HEK293T (cell line): ENCODE measurements around the gene CREB5.

ENCODE experiments used
- ARNT ChIP-seq: fragments of 450-650 bp; IDR thresholded peaks from 2 replicates; pipeline ENCODE4 v1.6.1; 2017; ENCODE audit warnings: mild to moderate bottlenecking
- BHLHE40 ChIP-seq: fragments of 450-650 bp; IDR thresholded peaks from 2 replicates; pipeline ENCODE4 v1.6.1; 2016; ENCODE audit warnings: mild to moderate bottlenecking, moderate library complexity, borderline replicate concordance
- ELF4 ChIP-seq: fragments of 450-650 bp; IDR thresholded peaks from 2 replicates; pipeline ENCODE4 v1.6.1; 2017; ENCODE audit warnings: antibody characterized with exemption
- FOXA1 ChIP-seq: fragments of 450-650 bp; IDR thresholded peaks from 2 replicates; pipeline ENCODE4 v1.6.1; 2016; ENCODE audit warnings: mild to moderate bottlenecking
- FOXK2 ChIP-seq: fragments of 450-650 bp; IDR thresholded peaks from 2 replicates; pipeline ENCODE4 v1.6.1; 2016; ENCODE audit warnings: mild to moderate bottlenecking
- FOXM1 ChIP-seq: fragments of 450-650 bp; IDR thresholded peaks from 2 replicates; pipeline ENCODE4 v1.6.1; 2017; ENCODE audit warnings: mild to moderate bottlenecking, borderline replicate concordance
- HDGF ChIP-seq: fragments of 450-650 bp; IDR thresholded peaks from 2 replicates; pipeline ENCODE4 v1.6.1; 2017; ENCODE audit warnings: antibody characterized with exemption, borderline replicate concordance
- L3MBTL2 ChIP-seq: fragments of 450-650 bp; conservative IDR thresholded peaks from 2 replicates; pipeline ENCODE4 v1.6.1; 2016; ENCODE audit warnings: mild to moderate bottlenecking
- LEF1 ChIP-seq: fragments of 450-650 bp; IDR thresholded peaks from 2 replicates; pipeline ENCODE4 v1.6.1; 2017; ENCODE audit warnings: mild to moderate bottlenecking, borderline replicate concordance
- NFRKB ChIP-seq: fragments of 450-650 bp; IDR thresholded peaks from 2 replicates; pipeline ENCODE4 v1.6.1; 2016; ENCODE audit warnings: mild to moderate bottlenecking, moderate library complexity
- SUZ12 ChIP-seq: fragments of 450-650 bp; IDR thresholded peaks from 2 replicates; pipeline ENCODE4 v1.6.1; 2016; ENCODE audit warnings: mild to moderate bottlenecking
- TARDBP ChIP-seq: fragments of 450-650 bp; IDR thresholded peaks from 2 replicates; pipeline ENCODE4 v1.6.1; 2016
- TF ChIP-seq, protein P1 (sequence below): fragments of 450-650 bp; IDR thresholded peaks from 2 replicates; pipeline ENCODE4 v1.6.1; 2016

DNA sequence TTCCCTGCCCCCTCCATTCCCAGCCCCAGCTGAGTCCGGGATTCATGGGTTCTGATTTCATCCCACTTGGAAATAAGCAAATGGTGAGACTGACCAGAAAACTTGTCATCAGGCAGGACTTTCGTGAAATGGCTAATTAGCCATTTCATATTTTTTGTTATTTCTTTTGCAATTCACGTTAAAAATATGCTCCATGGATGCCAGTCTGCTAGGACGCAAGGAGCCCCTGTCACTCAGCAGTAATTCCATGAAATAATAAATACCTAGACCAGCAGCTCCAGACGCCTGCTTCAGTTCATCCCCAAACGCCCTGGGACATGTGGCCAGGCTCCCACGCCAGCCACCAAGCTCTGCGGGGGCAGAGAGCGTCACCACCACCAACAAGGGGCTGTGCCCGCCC is 434.9 kb downstream of the CREB5 start:
- TF ChIP-seq ELF4 (no peak), NFRKB (no peak), HDGF (no peak), BHLHE40 (no peak), FOXA1 (no peak), FOXK2 (no peak), LEF1 (no peak), FOXM1 (no peak), SUZ12 (no peak), L3MBTL2 (no peak), ARNT (no peak), TARDBP (no peak)
- TF ChIP-seq, protein P1, sequence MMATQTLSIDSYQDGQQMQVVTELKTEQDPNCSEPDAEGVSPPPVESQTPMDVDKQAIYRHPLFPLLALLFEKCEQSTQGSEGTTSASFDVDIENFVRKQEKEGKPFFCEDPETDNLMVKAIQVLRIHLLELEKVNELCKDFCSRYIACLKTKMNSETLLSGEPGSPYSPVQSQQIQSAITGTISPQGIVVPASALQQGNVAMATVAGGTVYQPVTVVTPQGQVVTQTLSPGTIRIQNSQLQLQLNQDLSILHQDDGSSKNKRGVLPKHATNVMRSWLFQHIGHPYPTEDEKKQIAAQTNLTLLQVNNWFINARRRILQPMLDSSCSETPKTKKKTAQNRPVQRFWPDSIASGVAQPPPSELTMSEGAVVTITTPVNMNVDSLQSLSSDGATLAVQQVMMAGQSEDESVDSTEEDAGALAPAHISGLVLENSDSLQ, result no peak
